Stimulated activated CD4-positive, alpha-beta T cell treated with anti-CD3 and anti-CD28 coated beads, Interleukin-2, amount 100 ng/mL, for 48 hours (primary cell): ENCODE data around the gene DNAJA1.
"Not testable (repeated sequence)": the region's sequence is repeated elsewhere in the genome, so short reads cannot be mapped to it uniquely, and the experiment has no call there.

Experiments used
- DNase-seq, 2 donors: peaks; one replicate each; pipeline ENCODE4 v3.0.0-alpha.2; 2020

Gene DNAJA1

GRCh38 chr9:33024966-33025571 lies at the start of gene DNAJA1:
Gene DNAJA1 (plus strand): TSS chr9:33025273. CDS start chr9:33026485, 1,212 bp downstream.
- peak; percentile 96 to 98 for DNase-seq

- no peak for DNase-seq
These were observed 47.0 kb upstream of the DNAJA1 start for GRCh38 chr9:32978051-32978450.

GRCh38 chr9:32986971-32987370 lies 38.1 kb upstream of the DNAJA1 start:
- no peak for DNase-seq

- DNase-seq: no peak
These were observed 35.4 kb upstream of the DNAJA1 start for GRCh38 chr9:32989660-32990059.

GRCh38 chr9:32991897-32992594 lies 33.0 kb upstream of the DNAJA1 start:
- no peak for DNase-seq

- DNase-seq: no peak
These were observed 32.4 kb upstream of the DNAJA1 start for GRCh38 chr9:32992595-32993238.

GRCh38 chr9:33000682-33001055 lies 24.4 kb upstream of the DNAJA1 start:
- peak in 1 of 2 donors; percentile 22 for DNase-seq

GRCh38 chr9:33005335-33005734 lies 19.7 kb upstream of the DNAJA1 start:
- DNase-seq: not testable (repeated sequence)

- no peak for DNase-seq
These were observed 17.3 kb upstream of the DNAJA1 start for GRCh38 chr9:33007755-33008154.

- no peak for DNase-seq
These were observed 13.2 kb upstream of the DNAJA1 start for GRCh38 chr9:33011831-33012230.

GRCh38 chr9:33012328-33013069 lies 12.6 kb upstream of the DNAJA1 start:
- DNase-seq: no peak

- no peak for DNase-seq
These were observed 11.0 kb upstream of the DNAJA1 start for GRCh38 chr9:33013962-33014664.

- DNase-seq: no peak
These were observed 10.4 kb upstream of the DNAJA1 start for GRCh38 chr9:33014665-33015014.

GRCh38 chr9:33017283-33018041 lies 7.6 kb upstream of the DNAJA1 start:
- no peak for DNase-seq

- no peak for DNase-seq
These were observed 5.3 kb upstream of the DNAJA1 start for GRCh38 chr9:33019797-33020196.

GRCh38 chr9:33022303-33022702 lies 2.8 kb upstream of the DNAJA1 start:
- no peak for DNase-seq

- DNase-seq: no peak
These were observed 2.3 kb upstream of the DNAJA1 start for GRCh38 chr9:33022755-33023154.

GRCh38 chr9:33023661-33024060 lies 1.4 kb upstream of the DNAJA1 start:
- no peak for DNase-seq

GRCh38 chr9:33024126-33024965 lies 727 bp upstream of the DNAJA1 start:
- DNase-seq: peak in 1 of 2 donors; percentile 7

- DNase-seq: peak; percentile 57 to 59
These were observed 684 bp downstream of the DNAJA1 start for GRCh38 chr9:33025572-33026342.
